ENCODE measurements around the gene SLC4A3.
"Not testable (repeated sequence)": the region's sequence is repeated elsewhere in the genome, so short reads cannot be mapped to it uniquely, and the experiment has no call there.

Gene SLC4A3

GRCh38 chr2:219651656-219652055 lies 24.2 kb downstream of the SLC4A3 start:
- not testable (repeated sequence) for DNase-seq

GRCh38 chr2:219656526-219656925 lies 29.1 kb downstream of the SLC4A3 start:
- no peak for DNase-seq

- DNase-seq: no peak
These were observed 30.9 kb downstream of the SLC4A3 start for GRCh38 chr2:219658196-219658846.

GRCh38 chr2:219658874-219659273 lies 31.4 kb downstream of the SLC4A3 start:
- no peak for DNase-seq

GRCh38 chr2:219661197-219661954 lies 33.9 kb downstream of the SLC4A3 start:
- no peak for DNase-seq

DNA sequence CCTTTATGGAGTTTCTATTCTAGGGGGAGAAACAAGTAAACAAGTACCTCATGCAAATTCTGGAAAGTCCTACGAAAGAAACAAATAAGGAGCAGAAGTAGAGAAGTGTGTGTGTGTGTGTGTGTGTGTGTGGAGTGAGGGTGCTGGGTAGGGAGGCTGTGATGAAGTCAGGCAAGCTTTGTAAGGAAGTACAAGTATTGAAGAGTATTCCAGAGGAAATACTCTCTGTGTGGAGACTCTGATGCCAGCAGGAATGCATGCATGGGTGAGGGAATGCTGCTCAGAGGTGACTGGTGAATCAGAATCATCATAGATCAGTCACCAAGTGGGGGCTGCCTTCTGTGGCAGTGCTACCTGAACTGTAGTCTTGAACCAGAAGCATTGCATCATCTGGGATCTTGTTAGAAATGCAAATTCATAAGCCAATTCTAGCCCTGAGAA lies 34.5 kb downstream of the SLC4A3 start:
- no peak for DNase-seq

DNA sequence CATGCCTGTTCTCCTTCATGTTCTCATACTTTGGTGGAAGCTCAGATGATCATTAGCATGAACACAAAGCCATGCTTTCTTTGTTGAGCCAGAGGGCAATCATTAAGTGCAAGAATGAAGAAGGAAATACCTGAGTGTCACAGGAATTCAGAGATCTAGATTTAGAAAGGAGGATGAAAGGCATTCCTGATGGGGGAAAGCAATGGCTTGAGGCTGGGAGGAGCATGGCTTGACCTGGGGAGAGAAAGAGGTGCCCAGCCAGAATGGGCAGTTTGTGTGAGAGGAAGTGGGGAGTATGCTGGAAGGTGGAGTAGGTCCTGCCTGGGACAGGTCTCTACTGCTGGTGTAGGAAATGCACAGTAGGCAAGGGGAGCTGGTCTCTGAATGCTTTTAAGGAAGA lies 35.1 kb downstream of the SLC4A3 start:
- DNase-seq: no peak

GRCh38 chr2:219663116-219663762 lies 35.8 kb downstream of the SLC4A3 start:
- no peak for DNase-seq

DNA sequence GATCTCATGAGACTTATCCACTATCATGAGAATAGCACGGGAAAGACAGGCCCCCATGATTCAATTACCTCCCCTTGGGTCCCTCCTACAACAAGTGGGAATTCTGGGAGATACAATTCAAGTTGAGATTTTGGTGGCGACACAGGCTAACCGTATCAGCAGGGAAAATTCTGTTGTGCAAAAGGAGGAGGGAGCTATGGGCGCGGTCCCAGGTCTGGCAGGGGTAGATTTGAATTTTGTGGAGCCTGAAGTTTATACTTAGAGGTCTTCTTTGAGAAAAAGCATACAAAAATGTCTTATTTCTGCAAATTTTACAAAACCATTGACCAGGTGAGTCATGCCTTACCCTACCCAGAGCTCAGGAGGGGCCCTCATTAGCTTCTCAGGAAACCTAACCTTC lies 36.6 kb downstream of the SLC4A3 start:
- no peak for DNase-seq

DNA sequence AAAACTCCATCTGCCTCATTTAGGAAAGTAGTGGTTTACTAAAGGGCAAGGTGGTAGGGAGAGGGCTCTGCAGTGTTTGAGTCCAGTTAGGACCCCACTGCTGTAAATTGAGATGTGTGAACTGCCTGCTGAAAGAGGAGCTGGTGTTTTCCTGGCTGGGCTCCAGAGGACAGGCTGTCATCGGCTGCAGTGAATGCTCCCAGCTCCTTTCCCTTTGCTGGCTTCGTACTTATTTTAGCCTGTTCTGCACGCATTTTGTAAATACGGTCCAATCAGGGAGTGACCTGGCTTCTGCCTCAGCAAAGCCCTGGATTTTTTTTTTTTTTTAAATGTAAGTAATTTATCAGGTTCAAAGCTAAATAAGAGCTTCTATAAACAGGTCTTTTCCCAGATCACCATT lies 37.5 kb downstream of the SLC4A3 start:
- no peak for DNase-seq

GRCh38 chr2:219665926-219666325 lies 38.5 kb downstream of the SLC4A3 start:
- DNase-seq: no peak

- DNase-seq: no peak
These were observed 40.9 kb downstream of the SLC4A3 start for GRCh38 chr2:219668316-219668715.

- DNase-seq: no peak
These were observed 43.0 kb downstream of the SLC4A3 start for GRCh38 chr2:219670386-219670785.

DNA sequence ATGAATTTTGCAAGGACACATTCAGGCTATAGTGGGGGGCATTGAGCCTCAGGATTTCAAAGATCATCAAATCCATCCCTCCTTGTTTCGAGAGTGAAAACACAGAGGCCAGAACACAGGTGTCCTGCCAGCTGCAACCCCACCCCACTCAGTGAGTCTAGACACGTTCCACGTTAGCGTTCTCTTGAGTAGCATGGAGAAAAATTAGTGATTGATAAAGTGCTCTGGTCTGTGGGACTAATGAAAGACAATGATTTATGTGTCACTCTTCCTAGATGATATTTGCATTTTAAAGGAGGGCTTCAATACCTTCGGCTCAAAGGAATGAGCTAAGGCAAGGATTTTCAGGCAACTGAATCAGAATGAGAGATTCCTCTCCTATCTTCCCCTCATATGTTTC lies 43.8 kb downstream of the SLC4A3 start:
- DNase-seq: no peak

DNA sequence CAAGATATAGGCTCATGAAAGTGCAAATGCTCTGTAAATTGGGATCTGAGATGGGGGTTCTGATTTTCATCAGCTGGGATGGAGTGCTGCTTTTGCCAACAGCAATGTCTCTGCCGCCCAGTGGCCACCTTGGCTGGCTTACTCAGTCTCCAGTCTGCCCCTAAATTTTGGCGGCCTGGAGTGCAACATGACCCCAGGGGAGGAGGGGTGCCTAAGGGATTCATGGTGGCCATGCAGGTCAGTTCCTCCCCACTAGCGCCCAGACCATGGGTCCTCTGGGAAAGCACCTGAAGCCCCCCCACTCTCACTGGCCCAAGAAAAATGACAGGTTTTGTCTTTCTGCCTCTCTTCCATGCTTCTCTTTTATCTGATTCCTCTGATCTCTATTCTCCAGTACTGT lies 45.0 kb downstream of the SLC4A3 start:
- no peak for DNase-seq

DNA sequence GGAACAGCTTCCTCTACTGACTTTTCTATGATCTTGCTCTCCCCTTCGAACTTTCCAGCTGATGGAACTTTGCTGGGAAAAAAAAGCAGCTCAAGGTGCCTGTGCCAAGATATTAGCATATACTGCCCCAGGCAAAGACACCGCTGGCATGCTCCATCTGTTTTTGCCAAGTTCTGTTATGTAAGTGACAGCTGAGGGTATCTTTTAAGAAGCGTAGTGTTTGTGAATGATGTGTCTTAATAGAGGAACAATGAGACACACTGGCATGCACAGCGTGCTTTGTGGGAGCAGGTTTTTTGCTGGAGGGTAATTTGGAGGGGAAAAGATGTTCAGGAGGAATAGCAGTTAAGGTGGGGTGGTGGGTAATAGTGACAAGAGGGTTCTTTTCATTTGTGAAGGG lies 47.8 kb downstream of the SLC4A3 start:
- DNase-seq: no peak

GRCh38 chr2:219676586-219676985 lies 49.2 kb downstream of the SLC4A3 start:
- DNase-seq: no peak

- no peak for DNase-seq
These were observed 51.6 kb downstream of the SLC4A3 start for GRCh38 chr2:219679041-219679440.

DNA sequence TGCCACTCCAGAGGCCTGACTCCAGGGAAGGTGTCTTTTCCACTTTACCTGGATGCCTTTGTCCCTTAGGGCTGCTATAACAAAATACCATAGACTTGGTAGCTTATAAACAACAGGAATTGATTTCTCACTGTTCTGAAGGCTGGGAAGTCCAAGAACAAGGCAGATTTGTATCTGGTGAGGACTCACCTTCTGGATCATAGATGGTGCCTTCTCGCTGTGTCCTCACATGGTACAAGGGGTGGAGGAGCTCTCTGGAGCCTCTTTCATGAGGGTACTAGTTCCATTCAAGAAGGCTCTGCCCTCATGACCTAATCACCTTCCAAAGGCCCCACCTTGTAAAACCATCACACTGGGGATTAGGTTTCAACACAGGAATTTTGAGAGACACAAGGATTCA lies 52.1 kb downstream of the SLC4A3 start:
- DNase-seq: no peak

- no peak for DNase-seq
These were observed 53.7 kb downstream of the SLC4A3 start for GRCh38 chr2:219680958-219681693.

- DNase-seq: no peak
These were observed 54.4 kb downstream of the SLC4A3 start for GRCh38 chr2:219681694-219682300.

GRCh38 chr2:219683474-219683873 lies 56.0 kb downstream of the SLC4A3 start:
- not testable (repeated sequence) for DNase-seq

Data from CD4-positive, alpha-beta T cell treated with Interleukin-17A for 4 hours (primary cell).